Activated CD8-positive, alpha-beta memory T cell treated with anti-CD3 and anti-CD28 coated beads, Interleukin-2, amount 50 U/mL, for 1 hour (primary cell): ENCODE results near the gene PTBP3.
"Not testable (repeated sequence)": the region's sequence is repeated elsewhere in the genome, so short reads cannot be mapped to it uniquely, and the experiment has no call there.

Source experiments
- DNase-seq: peaks from one replicate; pipeline ENCODE4 v3.0.0-alpha.2; 2020; ENCODE audit errors: extremely low read depth

PTBP3 gene

GRCh38 chr9:112207451-112207850 lies 126.0 kb downstream of the PTBP3 start:
- no peak for DNase-seq

DNA sequence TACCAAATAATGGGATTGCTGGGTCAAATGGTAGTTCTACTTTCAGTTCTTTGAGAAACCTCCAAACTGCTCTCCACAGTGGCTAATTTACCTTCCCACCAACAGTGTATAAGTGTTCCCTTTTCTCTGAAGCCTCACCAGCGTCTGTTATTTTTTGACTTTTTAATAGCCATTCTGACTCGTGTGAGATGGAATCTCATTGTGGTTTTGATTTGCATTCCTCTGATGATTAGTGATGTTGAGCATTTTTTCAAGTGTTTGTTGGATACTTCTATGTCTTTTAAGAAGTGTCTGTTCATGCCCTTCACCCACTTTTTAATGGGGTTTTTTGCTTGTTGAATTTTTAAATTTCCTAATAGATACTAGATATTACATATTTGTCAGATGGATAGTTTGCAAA lies 129.9 kb downstream of the PTBP3 start:
- DNase-seq: no peak

GRCh38 chr9:112200711-112201110 lies 132.7 kb downstream of the PTBP3 start:
- DNase-seq: no peak

DNA sequence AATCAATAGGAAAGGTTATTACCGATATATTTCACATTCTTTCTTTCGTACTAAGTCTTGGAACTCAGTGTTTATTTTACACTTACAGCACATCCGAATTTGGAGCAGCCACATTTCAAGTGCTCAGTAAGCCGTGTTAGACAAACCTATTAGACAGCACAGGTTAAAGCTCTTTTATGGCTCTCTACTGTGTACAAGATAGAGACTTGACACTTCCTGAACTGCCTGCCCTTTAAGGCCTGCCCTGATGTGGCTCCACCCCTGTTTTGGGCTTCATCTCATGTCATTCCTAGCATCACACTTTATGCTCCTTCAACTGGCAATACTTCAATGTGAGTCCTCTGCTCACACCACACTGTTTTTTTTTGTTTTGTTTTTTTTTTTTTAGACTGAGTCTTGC lies 134.8 kb downstream of the PTBP3 start:
- no peak for DNase-seq

- DNase-seq: no peak
Observed at GRCh38 chr9:112194969-112195431, 138.4 kb downstream of the PTBP3 start.

GRCh38 chr9:112193572-112194288 lies 139.7 kb downstream of the PTBP3 start:
- DNase-seq: no peak

GRCh38 chr9:112190320-112190719 lies 143.1 kb downstream of the PTBP3 start:
- not testable (repeated sequence) for DNase-seq

DNA sequence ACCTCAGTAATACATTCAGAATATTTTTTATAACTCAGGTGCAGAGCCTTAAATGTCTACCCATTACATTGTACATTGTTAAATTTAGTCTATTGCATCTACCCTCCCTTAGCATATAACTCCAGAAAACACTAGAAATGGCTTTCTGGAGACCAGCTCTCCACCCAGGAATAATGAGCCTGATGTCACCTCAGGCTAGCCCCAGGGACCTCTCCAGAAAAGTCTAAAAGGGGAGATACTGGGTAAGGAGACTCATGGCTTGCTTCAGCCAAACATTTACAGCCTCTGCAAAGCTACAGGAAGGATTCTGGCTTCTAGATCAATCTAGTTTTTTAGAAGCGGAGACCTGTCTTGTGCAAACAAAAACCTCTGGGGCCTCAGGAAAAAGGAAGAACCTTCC lies 144.5 kb downstream of the PTBP3 start:
- DNase-seq: no peak

- DNase-seq: no peak
Observed at GRCh38 chr9:112187404-112187803, 146.0 kb downstream of the PTBP3 start.

DNA sequence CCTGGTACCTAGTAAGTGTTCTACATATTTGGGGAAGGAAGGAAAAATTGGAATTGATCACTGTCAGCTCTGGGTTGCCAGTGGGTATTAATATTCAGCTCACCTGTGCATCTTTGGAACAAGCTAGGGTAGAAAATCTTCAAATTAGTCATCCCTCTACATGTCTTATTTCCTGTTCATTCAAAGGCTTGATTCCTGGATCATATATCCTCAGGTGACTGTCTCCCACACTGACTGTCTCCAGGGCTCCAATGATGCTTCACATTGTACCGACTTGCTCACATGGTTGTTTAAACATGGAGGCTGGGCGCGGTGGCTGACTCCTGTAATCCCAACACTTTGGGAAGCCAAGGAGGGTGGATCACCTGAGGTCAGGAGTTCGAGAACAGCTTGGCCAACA lies 146.7 kb downstream of the PTBP3 start:
- no peak for DNase-seq

DNA sequence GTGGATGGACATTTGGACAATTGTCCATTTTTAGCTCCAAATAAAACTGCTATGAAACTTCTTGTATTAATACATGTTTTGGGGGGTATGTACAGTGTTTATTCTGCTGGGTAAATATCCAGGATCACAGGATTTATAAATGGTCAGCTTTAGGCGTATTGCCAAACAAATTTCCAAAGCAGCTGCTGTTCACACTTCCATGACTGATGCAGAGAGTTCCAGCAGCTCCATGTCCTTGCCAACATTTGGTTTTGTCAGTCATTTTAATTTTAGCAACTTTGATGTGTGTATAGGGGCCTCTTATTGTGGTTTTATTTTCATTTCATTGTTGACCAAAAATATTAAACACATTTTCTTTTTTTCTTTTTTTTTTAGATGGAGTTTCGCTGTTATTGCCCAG lies 148.5 kb downstream of the PTBP3 start:
- DNase-seq: no peak

DNA sequence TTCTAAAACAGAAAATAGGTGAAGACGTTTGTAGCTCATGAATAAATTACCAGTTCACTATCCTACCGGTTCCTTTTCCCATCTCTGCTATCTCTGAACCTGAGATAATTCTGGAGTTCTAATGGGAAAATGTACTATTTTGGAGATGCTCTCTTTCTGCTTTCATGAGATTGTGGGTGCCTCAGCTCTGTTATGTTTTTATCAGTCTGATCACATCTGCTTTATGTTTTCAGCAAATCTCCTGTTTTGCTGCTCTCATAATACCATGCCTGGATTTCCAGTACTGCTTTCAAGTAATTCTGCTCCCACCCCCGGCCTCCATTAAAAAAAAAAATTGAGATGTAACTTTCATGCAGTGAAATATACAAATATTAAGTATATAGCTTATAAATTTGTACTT lies 149.2 kb downstream of the PTBP3 start:
- no peak for DNase-seq

- DNase-seq: no peak
Observed at GRCh38 chr9:112180387-112180881, 153.0 kb downstream of the PTBP3 start.

DNA sequence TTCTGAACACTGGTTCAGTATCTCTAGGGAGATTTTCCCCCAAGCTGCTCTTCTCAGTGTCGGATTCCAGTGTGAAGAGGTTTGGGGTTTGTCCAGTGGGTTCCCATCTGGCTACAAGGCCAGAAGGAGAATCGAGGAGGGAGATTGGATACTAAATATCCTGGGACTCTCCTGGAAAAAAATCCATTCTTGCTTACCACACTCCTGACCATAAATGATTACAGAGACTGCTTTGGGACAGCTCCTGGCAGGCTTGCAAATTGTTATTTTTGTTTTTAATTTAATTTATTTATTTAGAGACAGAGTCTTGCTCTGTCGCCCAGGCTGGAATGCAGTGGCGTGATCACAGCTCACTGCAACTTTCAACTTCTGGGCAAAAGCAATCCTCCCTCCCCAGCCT lies 153.6 kb downstream of the PTBP3 start:
- no peak for DNase-seq

- no peak for DNase-seq
Observed at GRCh38 chr9:112176524-112176923, 156.9 kb downstream of the PTBP3 start.

GRCh38 chr9:112175796-112176315 lies 157.6 kb downstream of the PTBP3 start:
- no peak for DNase-seq

GRCh38 chr9:112174965-112175795 lies 158.2 kb downstream of the PTBP3 start, which contains the start of gene SUSD1:
Gene SUSD1 (minus strand): TSS chr9:112175297. CDS start chr9:112175235, 62 bp downstream.
- no peak for DNase-seq

- DNase-seq: no peak
Observed at GRCh38 chr9:112174222-112174964, 159.0 kb downstream of the PTBP3 start.

DNA sequence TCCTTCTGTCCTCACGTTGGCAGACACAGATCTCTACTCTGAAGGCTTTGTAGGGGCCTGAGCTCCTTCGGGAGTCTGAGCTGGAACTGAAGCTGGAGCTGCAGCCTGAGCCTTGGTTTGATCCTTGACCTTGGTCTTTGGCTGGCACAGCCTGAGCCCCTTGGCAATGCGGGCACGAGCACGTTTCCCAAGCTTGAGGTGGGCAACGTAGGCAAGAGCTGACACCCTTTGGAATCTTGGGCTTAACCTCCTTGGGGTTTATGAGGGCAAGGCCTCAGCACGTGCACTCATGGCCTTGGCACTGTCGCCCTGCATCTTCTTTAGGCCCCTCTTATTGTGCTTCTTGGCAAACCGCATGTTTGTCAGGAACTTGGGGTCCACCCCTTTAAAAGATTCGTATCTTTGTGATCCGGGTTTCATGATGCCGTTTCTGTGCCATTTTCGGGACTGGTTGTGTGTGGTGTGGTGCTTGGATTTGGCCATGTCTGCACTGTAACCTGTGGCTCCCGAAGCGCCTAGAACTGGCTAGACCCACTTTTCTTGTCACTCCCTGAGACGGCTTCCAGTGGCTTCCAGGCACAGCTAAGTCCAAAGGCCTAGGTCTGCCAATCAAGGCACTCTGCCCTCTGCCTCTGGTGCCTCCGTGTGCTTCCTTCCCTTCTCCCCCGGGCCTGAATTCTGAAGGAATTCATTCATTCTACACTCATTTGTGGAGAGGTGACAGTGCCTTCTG lies 159.8 kb downstream of the PTBP3 start:
- DNase-seq: no peak

- DNase-seq: no peak
Observed at GRCh38 chr9:112170968-112171367, 162.5 kb downstream of the PTBP3 start.

GRCh38 chr9:112170235-112170634 lies 163.2 kb downstream of the PTBP3 start:
- DNase-seq: no peak
